ENCODE measurements around the gene PHLDB2. TPM values are rescaled to one million over a fixed set of nuclear protein-coding genes. Genes with fewer than 3 reads are reported as not detected.

Gene PHLDB2
- polyA plus RNA-seq, 2 donors = 5.2 to 7.6 TPM

DNA sequence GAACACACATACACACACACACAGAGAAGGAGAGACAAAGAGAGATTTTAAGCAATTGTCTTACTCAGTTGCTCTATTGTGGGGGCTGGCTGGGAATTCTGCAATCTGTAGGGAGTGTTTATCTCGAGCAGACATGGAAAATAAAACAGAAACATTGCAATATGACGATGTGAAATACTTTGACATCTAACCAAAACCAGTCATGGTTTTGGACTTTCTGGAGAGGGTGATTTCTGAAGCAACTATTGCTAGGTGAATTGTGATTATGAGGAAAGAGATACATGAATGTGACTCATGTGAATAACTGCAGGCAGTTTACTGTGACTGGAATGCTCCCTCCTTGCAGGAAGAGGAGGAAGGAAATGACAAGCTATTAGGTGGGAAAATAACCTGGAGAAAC is 12.3 kb upstream of the PHLDB2 start:
- no peaks in the 10 kb centered on the region for H3K36me3 ChIP-seq (ENCODE audit: control insufficient read depth in 2 of 2, insufficient read depth in 2 of 2, low read length in 1 of 2)
- H3K9me3 ChIP-seq (ENCODE audit: control insufficient read depth in 2 of 2, insufficient read depth in 1 of 2, low read depth in 1 of 2, low read length in 1 of 2) = no peaks in the 10 kb centered on the region
- no peaks in the 10 kb centered on the region for H3K27me3 ChIP-seq (ENCODE audit: control insufficient read depth in 1 of 2, insufficient read depth in 2 of 2, low read length in 2 of 2)
- 24 to 49% methylated on average over 2 of the region's 2 CpGs for WGBS, 2 donors
- no peak overlapping the region for H3K27ac ChIP-seq (ENCODE audit: low read depth in 2 of 2, low read length in 1 of 2)
- no peaks in the 10 kb centered on the region for H3K4me1 ChIP-seq (ENCODE audit: control insufficient read depth in 2 of 2, insufficient read depth in 2 of 2, low read length in 1 of 2)
- H3K4me3 ChIP-seq (ENCODE audit: low read depth in 1 of 2, low read length in 2 of 2) = no peak overlapping the region

DNA sequence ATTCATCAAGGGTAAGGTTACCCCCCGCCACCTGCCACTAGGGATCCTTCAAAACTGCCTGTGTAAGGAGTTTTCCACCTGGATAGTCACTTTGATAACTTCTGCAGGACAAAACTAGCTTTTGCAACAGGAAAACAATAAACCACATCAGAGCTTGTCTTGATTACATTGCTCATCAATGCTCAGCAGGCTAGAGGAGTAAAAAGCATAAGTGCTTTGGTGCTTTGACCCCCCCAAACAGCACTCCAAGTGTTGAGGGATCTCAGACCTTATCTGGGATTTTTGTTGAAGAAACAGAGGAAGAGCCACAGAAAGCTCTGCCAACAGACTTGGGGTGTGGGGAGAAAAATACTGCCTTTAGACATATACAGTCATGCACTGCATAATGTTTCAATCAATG is 10.8 kb upstream of the PHLDB2 start:
- Histone ChIP-seq H3K4me3 (ENCODE audit: low read depth in 1 of 2, low read length in 2 of 2) (no peak overlapping the region), H3K36me3 (ENCODE audit: control insufficient read depth in 2 of 2, insufficient read depth in 2 of 2, low read length in 1 of 2) (no peaks in the 10 kb centered on the region), H3K4me1 (ENCODE audit: control insufficient read depth in 2 of 2, insufficient read depth in 2 of 2, low read length in 1 of 2) (no peaks in the 10 kb centered on the region), H3K9me3 (ENCODE audit: control insufficient read depth in 2 of 2, insufficient read depth in 1 of 2, low read depth in 1 of 2, low read length in 1 of 2) (no peaks in the 10 kb centered on the region), H3K27me3 (ENCODE audit: control insufficient read depth in 1 of 2, insufficient read depth in 2 of 2, low read length in 2 of 2) (no peaks in the 10 kb centered on the region), H3K27ac (ENCODE audit: low read depth in 2 of 2, low read length in 1 of 2) (no peak overlapping the region)
- 83 to 93% methylated on average over 1 of the region's 1 CpG for WGBS, 2 donors

DNA sequence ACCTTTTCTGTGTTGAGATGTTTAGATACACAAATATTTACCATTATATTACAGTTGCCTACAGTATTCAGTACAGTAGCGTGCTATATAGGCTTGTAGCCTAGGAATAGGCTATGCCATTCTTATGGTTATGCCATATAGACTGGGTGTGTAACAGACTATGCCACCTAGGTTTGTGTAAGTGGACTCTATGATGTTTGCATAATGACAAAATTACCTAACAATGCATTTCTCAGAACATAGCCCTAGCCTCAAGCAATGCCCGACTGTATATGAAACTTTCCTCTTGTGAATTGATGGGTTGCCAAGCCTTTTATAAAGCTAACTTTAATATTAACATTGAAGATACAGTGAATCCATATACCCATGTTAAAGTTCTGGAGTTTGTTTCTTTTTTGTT is 10.3 kb upstream of the PHLDB2 start:
- Histone ChIP-seq H3K4me3 (ENCODE audit: low read depth in 1 of 2, low read length in 2 of 2) (no peak overlapping the region), H3K36me3 (ENCODE audit: control insufficient read depth in 2 of 2, insufficient read depth in 2 of 2, low read length in 1 of 2) (no peaks in the 10 kb centered on the region), H3K27ac (ENCODE audit: low read depth in 2 of 2, low read length in 1 of 2) (no peak overlapping the region), H3K27me3 (ENCODE audit: control insufficient read depth in 1 of 2, insufficient read depth in 2 of 2, low read length in 2 of 2) (no peaks in the 10 kb centered on the region), H3K4me1 (ENCODE audit: control insufficient read depth in 2 of 2, insufficient read depth in 2 of 2, low read length in 1 of 2) (no peaks in the 10 kb centered on the region), H3K9me3 (ENCODE audit: control insufficient read depth in 2 of 2, insufficient read depth in 1 of 2, low read depth in 1 of 2, low read length in 1 of 2) (no peaks in the 10 kb centered on the region)
- WGBS, 2 donors = 26 to 38% methylated on average over 2 of the region's 2 CpGs

DNA sequence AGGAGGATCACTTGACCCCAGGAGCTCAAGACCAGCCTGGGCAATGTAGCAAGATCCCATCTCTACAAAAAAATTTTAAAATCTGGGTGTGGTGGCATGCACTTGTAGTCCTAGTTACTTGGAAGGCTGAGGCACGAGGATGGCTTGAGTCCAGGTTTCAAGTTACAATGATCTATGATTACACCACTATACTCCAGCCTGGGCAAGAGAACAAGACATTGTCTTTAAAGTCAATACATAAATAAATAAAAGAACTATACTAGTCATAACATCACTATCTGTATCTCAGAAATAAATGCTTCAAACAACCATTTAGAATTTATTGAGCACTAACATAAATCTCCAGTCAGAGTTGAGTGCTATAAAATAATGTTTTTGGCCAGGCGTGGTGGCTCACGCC is 8.5 kb upstream of the PHLDB2 start:
- Histone ChIP-seq H3K27ac (ENCODE audit: low read depth in 2 of 2, low read length in 1 of 2) (no peak overlapping the region), H3K9me3 (ENCODE audit: control insufficient read depth in 2 of 2, insufficient read depth in 1 of 2, low read depth in 1 of 2, low read length in 1 of 2) (no peaks in the 10 kb centered on the region), H3K27me3 (ENCODE audit: control insufficient read depth in 1 of 2, insufficient read depth in 2 of 2, low read length in 2 of 2) (no peaks in the 10 kb centered on the region), H3K4me3 (ENCODE audit: low read depth in 1 of 2, low read length in 2 of 2) (no peak overlapping the region), H3K36me3 (ENCODE audit: control insufficient read depth in 2 of 2, insufficient read depth in 2 of 2, low read length in 1 of 2) (no peaks in the 10 kb centered on the region), H3K4me1 (ENCODE audit: control insufficient read depth in 2 of 2, insufficient read depth in 2 of 2, low read length in 1 of 2) (no peaks in the 10 kb centered on the region)
- 79 to 84% methylated on average over 3 of the region's 3 CpGs for WGBS, 2 donors

DNA sequence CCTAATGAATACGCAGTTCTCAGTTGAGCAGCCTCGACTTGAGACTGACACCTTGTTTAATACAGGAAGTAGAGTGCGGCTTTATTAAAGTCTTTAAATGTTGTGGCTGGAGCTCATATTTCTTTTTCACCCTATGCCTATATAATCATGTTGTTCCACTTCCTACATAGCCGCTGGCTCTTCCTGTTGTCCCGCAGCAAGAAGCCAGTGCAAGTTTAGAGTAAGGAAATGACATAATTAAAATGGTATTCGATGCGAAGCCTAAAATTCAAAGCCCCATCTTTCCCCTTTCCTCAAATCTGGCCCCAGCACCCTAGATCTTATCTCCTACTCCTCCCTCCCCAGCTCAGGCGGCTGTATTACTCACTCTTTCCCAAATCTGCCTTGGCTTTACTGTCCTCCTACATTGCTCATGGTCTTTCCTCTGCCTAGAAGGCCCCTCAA is 7.5 kb upstream of the PHLDB2 start:
- WGBS, 2 donors = 59 to 60% methylated on average over 8 of the region's 8 CpGs
- Histone ChIP-seq H3K36me3 (ENCODE audit: control insufficient read depth in 2 of 2, insufficient read depth in 2 of 2, low read length in 1 of 2) (no peaks in the 10 kb centered on the region), H3K4me3 (ENCODE audit: low read depth in 1 of 2, low read length in 2 of 2) (no peak overlapping the region), H3K27ac (ENCODE audit: low read depth in 2 of 2, low read length in 1 of 2) (no peak overlapping the region), H3K4me1 (ENCODE audit: control insufficient read depth in 2 of 2, insufficient read depth in 2 of 2, low read length in 1 of 2) (no peaks in the 10 kb centered on the region), H3K27me3 (ENCODE audit: control insufficient read depth in 1 of 2, insufficient read depth in 2 of 2, low read length in 2 of 2) (no peaks in the 10 kb centered on the region), H3K9me3 (ENCODE audit: control insufficient read depth in 2 of 2, insufficient read depth in 1 of 2, low read depth in 1 of 2, low read length in 1 of 2) (no peaks in the 10 kb centered on the region)

DNA sequence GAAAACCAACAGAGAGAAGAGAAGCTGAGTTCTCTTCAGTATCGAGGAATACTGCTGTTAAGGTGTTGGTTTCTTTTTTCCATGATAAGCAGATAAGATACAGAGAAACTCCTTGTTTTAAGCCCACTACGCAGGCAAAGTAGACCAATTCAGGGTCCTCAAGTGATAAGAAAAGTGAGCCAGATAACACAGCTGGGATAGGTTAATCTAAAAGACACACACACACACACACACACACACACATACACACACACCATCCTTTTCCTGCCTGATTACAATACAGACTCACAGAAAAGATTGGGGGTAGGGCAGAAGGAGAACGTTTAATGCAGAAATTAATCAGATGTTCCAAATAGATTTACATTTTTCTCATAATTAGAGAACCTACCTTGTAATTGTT is 6.5 kb upstream of the PHLDB2 start:
- 58 to 64% methylated on average over 3 of the region's 3 CpGs for WGBS, 2 donors
- no peak overlapping the region for H3K27ac ChIP-seq (ENCODE audit: low read depth in 2 of 2, low read length in 1 of 2)
- H3K9me3 ChIP-seq (ENCODE audit: control insufficient read depth in 2 of 2, insufficient read depth in 1 of 2, low read depth in 1 of 2, low read length in 1 of 2) = no peaks in the 10 kb centered on the region
- no peak overlapping the region for H3K4me3 ChIP-seq (ENCODE audit: low read depth in 1 of 2, low read length in 2 of 2)
- no peaks in the 10 kb centered on the region for H3K36me3 ChIP-seq (ENCODE audit: control insufficient read depth in 2 of 2, insufficient read depth in 2 of 2, low read length in 1 of 2)
- H3K4me1 ChIP-seq (ENCODE audit: control insufficient read depth in 2 of 2, insufficient read depth in 2 of 2, low read length in 1 of 2) = no peaks in the 10 kb centered on the region
- no peaks in the 10 kb centered on the region for H3K27me3 ChIP-seq (ENCODE audit: control insufficient read depth in 1 of 2, insufficient read depth in 2 of 2, low read length in 2 of 2)

DNA sequence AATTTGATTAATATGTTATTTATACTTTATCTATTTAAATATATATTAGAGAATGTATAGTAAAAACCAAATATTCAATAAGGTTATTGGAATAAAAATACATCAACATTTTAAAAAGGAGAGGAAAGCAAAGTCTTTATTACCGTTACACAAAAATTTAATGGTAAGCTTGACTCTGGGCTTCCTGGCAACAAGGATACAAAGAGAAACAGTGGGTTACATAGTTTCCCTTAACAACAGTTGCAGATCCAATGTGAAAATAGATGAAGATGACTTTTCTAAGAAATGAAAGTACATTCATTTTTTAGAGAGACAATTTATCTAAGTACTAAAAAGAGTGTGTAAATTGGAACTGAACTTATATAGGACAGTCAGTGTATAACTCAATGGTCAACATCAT is 6.0 kb upstream of the PHLDB2 start:
- WGBS, 2 donors = 56 to 71% methylated on average over 1 of the region's 1 CpG
- H3K27ac ChIP-seq (ENCODE audit: low read depth in 2 of 2, low read length in 1 of 2) = no peak overlapping the region
- H3K4me3 ChIP-seq (ENCODE audit: low read depth in 1 of 2, low read length in 2 of 2) = no peak overlapping the region

DNA sequence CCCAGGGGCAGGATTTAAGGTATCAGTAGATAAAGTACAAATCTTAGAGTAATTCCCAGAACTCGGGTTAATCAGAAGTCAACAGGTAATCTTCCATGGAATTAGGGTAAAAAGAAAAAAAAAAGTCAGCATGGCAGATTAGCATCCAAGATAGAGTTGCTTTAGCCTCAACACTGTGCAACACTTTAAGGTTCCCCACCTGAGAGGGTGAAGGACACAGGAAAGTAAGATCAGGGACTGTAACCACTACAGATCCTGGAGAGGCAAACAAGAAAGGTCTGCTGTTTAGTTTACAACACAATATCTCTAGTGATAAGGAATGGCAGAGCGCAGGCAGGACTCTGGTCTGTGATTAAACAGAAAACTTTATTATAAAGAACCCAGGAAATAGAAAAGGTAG is 4.1 kb upstream of the PHLDB2 start:
- no peaks in the 10 kb centered on the region for H3K36me3 ChIP-seq (ENCODE audit: control insufficient read depth in 2 of 2, insufficient read depth in 2 of 2, low read length in 1 of 2)
- no peaks in the 10 kb centered on the region for H3K9me3 ChIP-seq (ENCODE audit: control insufficient read depth in 2 of 2, insufficient read depth in 1 of 2, low read depth in 1 of 2, low read length in 1 of 2)
- H3K27ac ChIP-seq (ENCODE audit: low read depth in 2 of 2, low read length in 1 of 2) = no peak overlapping the region
- no peaks in the 10 kb centered on the region for H3K4me1 ChIP-seq (ENCODE audit: control insufficient read depth in 2 of 2, insufficient read depth in 2 of 2, low read length in 1 of 2)
- no peaks in the 10 kb centered on the region for H3K27me3 ChIP-seq (ENCODE audit: control insufficient read depth in 1 of 2, insufficient read depth in 2 of 2, low read length in 2 of 2)
- no peak overlapping the region for H3K4me3 ChIP-seq (ENCODE audit: low read depth in 1 of 2, low read length in 2 of 2)
- 67 to 78% methylated on average over 2 of the region's 2 CpGs for WGBS, 2 donors

More for the DNA sequence above, 6.0 kb upstream of the PHLDB2 start:
- no peaks in the 10 kb centered on the region for H3K27me3 ChIP-seq (ENCODE audit: control insufficient read depth in 1 of 2, insufficient read depth in 2 of 2, low read length in 2 of 2)
- H3K9me3 ChIP-seq (ENCODE audit: control insufficient read depth in 2 of 2, insufficient read depth in 1 of 2, low read depth in 1 of 2, low read length in 1 of 2) = no peaks in the 10 kb centered on the region
- no peaks in the 10 kb centered on the region for H3K36me3 ChIP-seq (ENCODE audit: control insufficient read depth in 2 of 2, insufficient read depth in 2 of 2, low read length in 1 of 2)
- H3K4me1 ChIP-seq (ENCODE audit: control insufficient read depth in 2 of 2, insufficient read depth in 2 of 2, low read length in 1 of 2) = no peaks in the 10 kb centered on the region

DNA sequence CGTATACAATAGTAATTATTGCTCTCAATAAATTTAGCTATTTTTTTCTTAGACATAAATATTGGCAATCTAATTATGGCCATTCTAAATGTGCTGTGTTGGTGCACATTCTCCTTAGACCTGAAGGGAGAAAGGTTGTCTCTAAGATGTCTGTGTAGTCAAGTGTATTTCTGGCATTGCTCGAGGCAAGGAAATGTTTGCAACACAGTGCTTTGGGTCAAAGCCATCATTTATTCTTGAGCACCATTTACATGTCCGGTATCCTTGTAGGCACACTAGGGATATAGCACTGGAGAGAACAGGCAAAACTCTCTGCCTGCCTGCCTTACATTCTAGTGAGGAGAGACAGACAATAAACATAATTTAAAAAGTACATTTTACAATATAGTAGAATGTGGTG is 2.6 kb upstream of the PHLDB2 start:
- no peaks in the 10 kb centered on the region for H3K36me3 ChIP-seq (ENCODE audit: control insufficient read depth in 2 of 2, insufficient read depth in 2 of 2, low read length in 1 of 2)
- no peak overlapping the region for H3K27ac ChIP-seq (ENCODE audit: low read depth in 2 of 2, low read length in 1 of 2)
- H3K9me3 ChIP-seq (ENCODE audit: control insufficient read depth in 2 of 2, insufficient read depth in 1 of 2, low read depth in 1 of 2, low read length in 1 of 2) = no peaks in the 10 kb centered on the region
- no peaks in the 10 kb centered on the region for H3K27me3 ChIP-seq (ENCODE audit: control insufficient read depth in 1 of 2, insufficient read depth in 2 of 2, low read length in 2 of 2)
- WGBS, 2 donors = 75 to 83% methylated on average over 3 of the region's 3 CpGs
- H3K4me1 ChIP-seq (ENCODE audit: control insufficient read depth in 2 of 2, insufficient read depth in 2 of 2, low read length in 1 of 2) = no peaks in the 10 kb centered on the region
- no peak overlapping the region for H3K4me3 ChIP-seq (ENCODE audit: low read depth in 1 of 2, low read length in 2 of 2)

DNA sequence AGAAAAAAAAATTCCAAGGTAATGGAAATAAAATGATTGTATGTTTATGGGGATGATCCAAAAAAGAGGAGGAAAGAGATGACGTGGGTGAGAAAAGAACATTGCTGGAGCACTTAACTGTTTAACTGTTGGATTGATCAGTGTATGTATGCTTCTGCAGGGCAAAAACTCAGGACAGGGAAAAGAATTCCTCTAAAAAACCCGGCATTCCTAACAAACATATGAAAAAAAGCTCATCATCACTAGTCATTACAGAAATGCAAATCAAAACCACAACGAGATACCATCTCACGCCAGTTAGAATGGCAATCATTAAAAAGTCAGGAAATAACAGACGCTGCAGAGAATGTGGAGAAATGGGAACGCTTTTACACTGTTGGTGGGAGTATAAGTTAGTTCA is 1.6 kb upstream of the PHLDB2 start:
- peaks cover 0 to 2% of the 10 kb centered on the region in 2 donors for H3K27me3 ChIP-seq (ENCODE audit: control insufficient read depth in 1 of 2, insufficient read depth in 2 of 2, low read length in 2 of 2)
- no peaks in the 10 kb centered on the region for H3K36me3 ChIP-seq (ENCODE audit: control insufficient read depth in 2 of 2, insufficient read depth in 2 of 2, low read length in 1 of 2)
- no peak overlapping the region for H3K4me3 ChIP-seq (ENCODE audit: low read depth in 1 of 2, low read length in 2 of 2)
- H3K4me1 ChIP-seq (ENCODE audit: control insufficient read depth in 2 of 2, insufficient read depth in 2 of 2, low read length in 1 of 2) = no peaks in the 10 kb centered on the region
- no peak overlapping the region for H3K27ac ChIP-seq (ENCODE audit: low read depth in 2 of 2, low read length in 1 of 2)
- WGBS, 2 donors = 72 to 73% methylated on average over 6 of the region's 6 CpGs
- no peaks in the 10 kb centered on the region for H3K9me3 ChIP-seq (ENCODE audit: control insufficient read depth in 2 of 2, insufficient read depth in 1 of 2, low read depth in 1 of 2, low read length in 1 of 2)

All from esophagus (tissue), 2 donors.